ENCODE measurements around the gene SLC24A3. TPM values are rescaled to one million over a fixed set of nuclear protein-coding genes. Genes with fewer than 3 reads are reported as not detected.

The SLC24A3 gene
- total and polyA plus RNA-seq, 2 experiments from 2014 or later = 0.81 to 2.5 TPM

GRCh38 chr20:19284400-19285178 lies 72.1 kb downstream of the SLC24A3 start (continued):
- TF ChIP-seq ZNF462 (CRISPR knock-in tag; IDR thresholded peaks at IDR 0.05) (no peak), POLR2AphosphoS5 (IDR thresholded peaks at IDR 0.05; ENCODE audit: low read depth) (no peak), ZNF331 (CRISPR knock-in tag; IDR thresholded peaks at IDR 0.05; ENCODE audit: low read depth) (no peak)
- TF ChIP-seq, protein P1, sequence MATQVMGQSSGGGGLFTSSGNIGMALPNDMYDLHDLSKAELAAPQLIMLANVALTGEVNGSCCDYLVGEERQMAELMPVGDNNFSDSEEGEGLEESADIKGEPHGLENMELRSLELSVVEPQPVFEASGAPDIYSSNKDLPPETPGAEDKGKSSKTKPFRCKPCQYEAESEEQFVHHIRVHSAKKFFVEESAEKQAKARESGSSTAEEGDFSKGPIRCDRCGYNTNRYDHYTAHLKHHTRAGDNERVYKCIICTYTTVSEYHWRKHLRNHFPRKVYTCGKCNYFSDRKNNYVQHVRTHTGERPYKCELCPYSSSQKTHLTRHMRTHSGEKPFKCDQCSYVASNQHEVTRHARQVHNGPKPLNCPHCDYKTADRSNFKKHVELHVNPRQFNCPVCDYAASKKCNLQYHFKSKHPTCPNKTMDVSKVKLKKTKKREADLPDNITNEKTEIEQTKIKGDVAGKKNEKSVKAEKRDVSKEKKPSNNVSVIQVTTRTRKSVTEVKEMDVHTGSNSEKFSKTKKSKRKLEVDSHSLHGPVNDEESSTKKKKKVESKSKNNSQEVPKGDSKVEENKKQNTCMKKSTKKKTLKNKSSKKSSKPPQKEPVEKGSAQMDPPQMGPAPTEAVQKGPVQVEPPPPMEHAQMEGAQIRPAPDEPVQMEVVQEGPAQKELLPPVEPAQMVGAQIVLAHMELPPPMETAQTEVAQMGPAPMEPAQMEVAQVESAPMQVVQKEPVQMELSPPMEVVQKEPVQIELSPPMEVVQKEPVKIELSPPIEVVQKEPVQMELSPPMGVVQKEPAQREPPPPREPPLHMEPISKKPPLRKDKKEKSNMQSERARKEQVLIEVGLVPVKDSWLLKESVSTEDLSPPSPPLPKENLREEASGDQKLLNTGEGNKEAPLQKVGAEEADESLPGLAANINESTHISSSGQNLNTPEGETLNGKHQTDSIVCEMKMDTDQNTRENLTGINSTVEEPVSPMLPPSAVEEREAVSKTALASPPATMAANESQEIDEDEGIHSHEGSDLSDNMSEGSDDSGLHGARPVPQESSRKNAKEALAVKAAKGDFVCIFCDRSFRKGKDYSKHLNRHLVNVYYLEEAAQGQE (IDR thresholded peaks at IDR 0.05; ENCODE audit: unreplicated experiment) = no peak

DNA sequence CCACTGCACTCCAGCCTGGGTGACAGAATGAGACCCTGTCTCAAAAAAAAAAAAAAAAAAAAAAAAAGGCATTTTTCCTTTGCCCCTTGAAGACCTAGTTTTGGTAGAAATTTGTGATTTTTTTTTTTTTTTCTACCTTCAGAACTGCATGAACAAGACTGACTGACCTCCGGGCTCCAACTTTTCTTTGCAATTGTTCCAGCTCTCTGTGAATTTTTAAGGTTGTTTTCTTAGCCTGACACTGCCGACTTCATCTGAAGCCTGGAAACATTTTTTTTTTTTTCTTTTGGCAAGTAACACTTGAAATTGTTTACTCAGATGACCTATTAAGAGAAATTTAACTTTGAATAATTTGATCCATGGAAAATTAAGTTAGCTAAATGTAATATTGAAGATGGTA lies 73.0 kb downstream of the SLC24A3 start:
- peaks cover 3% of the 10 kb centered on the region; the same call in 1 of the 3 replicates for H3K36me3 Mint-ChIP-seq (ENCODE audit: low read depth)
- no peaks in the 10 kb centered on the region for H3F3A ChIP-seq (replicated peaks; ENCODE audit: low read depth)
- no peaks in the 10 kb centered on the region for H4K20me1 ChIP-seq (replicated peaks; ENCODE audit: insufficient read depth)
- H3K27ac Mint-ChIP-seq = no peak overlapping the region
- no peak for DNase-seq (ENCODE audit: low spot score)
- H3K36me3 ChIP-seq (ENCODE audit: insufficient read depth) = no peaks in the 10 kb centered on the region
- H3K4me3 ChIP-seq = no peak overlapping the region
- H3K4me1 ChIP-seq (ENCODE audit: insufficient read depth) = no peaks in the 10 kb centered on the region
- no peak overlapping the region for H3K4me2 ChIP-seq
- H3K27me3 Mint-ChIP-seq (ENCODE audit: insufficient read depth, low read depth, poor library complexity) = peaks cover 3% of the 10 kb centered on the region
- H3K27me3 ChIP-seq (ENCODE audit: insufficient read depth) = no peaks in the 10 kb centered on the region
- H3K9me2 ChIP-seq (ENCODE audit: insufficient read depth) = no peaks in the 10 kb centered on the region
- H3K4me1 Mint-ChIP-seq = peaks cover 5% of the 10 kb centered on the region; the same call in 2 of the 3 replicates
- no peak for ATAC-seq
- no peak overlapping the region for H2AFZ ChIP-seq
- no peak overlapping the region for H3K4me3 Mint-ChIP-seq
- no peaks in the 10 kb centered on the region for H3K79me2 ChIP-seq (replicated peaks; ENCODE audit: insufficient read depth)
- H3K9me3 Mint-ChIP-seq = no peaks in the 10 kb centered on the region
- H3K27ac ChIP-seq (ENCODE audit: low read depth) = no peak overlapping the region
- TF ChIP-seq NANOG (IDR thresholded peaks at IDR 0.05; ENCODE audit: borderline replicate concordance) (no peak), POLR2AphosphoS5 (IDR thresholded peaks at IDR 0.05; ENCODE audit: low read depth) (no peak), CREB1 (CRISPR knock-in tag; IDR thresholded peaks at IDR 0.05; ENCODE audit: low read depth) (no peak), EZH2phosphoT487 (IDR thresholded peaks at IDR 0.05; ENCODE audit: unreplicated experiment) (no peak)
- TF ChIP-seq, protein P2, sequence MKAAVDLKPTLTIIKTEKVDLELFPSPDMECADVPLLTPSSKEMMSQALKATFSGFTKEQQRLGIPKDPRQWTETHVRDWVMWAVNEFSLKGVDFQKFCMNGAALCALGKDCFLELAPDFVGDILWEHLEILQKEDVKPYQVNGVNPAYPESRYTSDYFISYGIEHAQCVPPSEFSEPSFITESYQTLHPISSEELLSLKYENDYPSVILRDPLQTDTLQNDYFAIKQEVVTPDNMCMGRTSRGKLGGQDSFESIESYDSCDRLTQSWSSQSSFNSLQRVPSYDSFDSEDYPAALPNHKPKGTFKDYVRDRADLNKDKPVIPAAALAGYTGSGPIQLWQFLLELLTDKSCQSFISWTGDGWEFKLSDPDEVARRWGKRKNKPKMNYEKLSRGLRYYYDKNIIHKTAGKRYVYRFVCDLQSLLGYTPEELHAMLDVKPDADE (IDR thresholded peaks at IDR 0.05) = no peak
